GM19239 (cell line): ENCODE results near the gene TUBGCP6.
"Not testable (repeated sequence)": the region's sequence is repeated elsewhere in the genome, so short reads cannot be mapped to it uniquely, and the experiment has no call there.

Source experiments
- DNase-seq: peaks from one replicate; pipeline ENCODE4 v3.0.0; 2011; ENCODE audit warnings: low spot score; ENCODE audit not compliant: insufficient read length
- FAIRE-seq: peaks from 2 replicates; lab custom pipeline; 2011; peaks lifted over from hg19 to GRCh38; lab: Jason Lieb, UNC

The TUBGCP6 gene

DNA sequence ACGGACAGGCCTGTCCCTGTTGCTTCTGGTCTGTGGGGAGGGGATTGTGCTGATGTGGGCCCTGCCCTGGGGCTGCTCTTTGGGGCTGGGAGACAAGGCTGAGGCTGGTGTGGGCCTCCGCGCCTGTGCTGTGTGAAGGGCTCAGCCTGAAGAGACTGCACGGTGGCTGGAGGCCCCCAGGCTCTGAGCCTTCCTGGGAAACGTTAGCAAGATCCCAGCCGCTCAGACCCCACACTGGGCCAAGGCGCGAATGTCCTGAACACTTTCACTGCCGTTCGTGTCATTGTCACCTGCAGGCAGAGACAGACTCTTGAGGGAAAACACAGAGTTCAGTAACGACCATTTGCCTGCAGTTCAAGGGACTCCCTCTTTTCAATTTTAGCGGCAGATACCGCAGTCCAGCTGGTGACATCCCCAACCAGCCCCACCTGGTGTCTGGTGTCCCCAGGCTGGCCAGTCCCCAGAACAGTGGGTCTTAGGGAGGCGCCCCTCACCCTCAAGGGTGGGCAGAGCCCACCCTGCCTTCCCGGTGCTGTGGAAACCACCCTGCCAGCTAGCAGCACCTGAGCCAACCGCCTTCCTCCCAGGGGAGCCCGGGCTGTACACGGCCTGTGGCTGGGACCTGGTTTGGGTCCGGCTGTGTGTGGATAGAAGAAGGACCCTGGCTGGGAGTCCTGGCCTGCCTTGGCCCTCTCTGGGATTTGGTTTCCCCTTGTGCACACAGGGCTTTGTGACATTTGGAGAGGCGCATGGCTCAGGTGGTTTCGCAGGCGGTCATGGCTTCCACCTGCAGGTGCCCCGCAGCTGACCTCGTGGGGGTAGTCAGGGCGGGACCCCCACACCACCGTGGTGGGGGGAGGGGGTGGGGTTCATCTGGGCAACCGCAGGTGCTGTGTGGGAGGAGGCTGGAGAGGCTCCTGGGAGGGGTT, 68.6 kb downstream of the TUBGCP6 start:
- FAIRE-seq = no peak
- DNase-seq = no peak

GRCh38 chr22:50175191-50175461, 69.7 kb downstream of the TUBGCP6 start:
- FAIRE-seq (no peak), DNase-seq (no peak)

DNA sequence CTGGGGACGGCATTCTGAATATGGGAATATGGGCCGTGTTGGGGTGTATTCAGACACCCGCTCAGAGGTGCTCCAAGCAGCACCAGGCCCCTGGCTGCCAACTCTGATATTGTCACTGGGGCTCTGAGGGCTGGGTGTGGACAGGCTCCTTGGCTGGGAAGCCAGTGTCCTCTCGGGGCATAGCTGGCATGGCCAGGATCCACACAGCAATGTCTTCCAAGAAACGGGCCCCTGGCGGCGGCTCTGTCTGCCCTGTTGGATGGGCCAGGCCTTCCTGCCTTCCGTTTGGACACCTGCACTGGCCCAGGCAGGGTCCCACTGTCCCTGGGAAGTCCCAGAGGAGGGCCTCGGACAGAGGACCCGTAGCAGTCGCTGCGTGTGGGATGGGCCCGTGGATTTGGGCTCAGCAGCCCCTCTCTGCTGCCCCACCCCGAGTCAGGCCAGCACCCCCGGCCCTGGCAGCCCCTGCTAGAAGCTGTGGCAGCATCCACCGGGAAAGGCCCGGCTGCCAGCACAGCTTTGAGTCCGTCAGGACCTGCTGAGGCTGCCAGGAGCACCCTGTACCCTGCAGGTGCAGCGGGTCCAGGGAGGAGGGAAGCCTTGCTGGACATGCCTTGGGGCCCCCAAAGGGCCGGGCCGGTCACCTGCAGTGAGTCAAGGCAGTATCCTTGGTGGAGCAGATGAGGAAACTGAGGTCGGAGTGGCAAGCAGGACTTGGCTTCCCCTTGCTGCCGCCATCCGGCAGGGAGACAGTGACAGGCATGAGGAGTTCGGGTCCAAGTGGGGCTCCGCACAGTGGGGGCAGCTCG, 70.2 kb downstream of the TUBGCP6 start:
- FAIRE-seq (no peak), DNase-seq (no peak)

DNA sequence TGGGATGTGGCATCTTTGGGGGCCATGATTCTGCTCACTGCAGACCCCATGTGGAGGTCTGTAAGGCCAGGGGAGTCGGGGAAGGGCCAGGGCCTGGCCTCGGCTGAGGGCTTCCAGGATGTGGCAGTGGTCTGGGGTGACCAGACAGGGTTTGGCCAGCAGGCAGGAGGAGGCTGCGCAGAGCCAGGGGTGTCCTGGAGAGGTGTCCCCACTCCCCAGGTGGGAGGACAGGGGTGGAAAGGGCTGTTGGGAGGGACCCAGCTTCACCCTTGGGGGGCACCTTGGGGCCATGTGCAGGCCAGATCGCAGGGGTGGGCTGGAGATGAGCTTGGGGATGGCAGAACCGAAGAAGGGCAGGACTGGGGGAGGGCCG, 70.9 kb downstream of the TUBGCP6 start:
- FAIRE-seq = no peak
- no peak for DNase-seq

DNA sequence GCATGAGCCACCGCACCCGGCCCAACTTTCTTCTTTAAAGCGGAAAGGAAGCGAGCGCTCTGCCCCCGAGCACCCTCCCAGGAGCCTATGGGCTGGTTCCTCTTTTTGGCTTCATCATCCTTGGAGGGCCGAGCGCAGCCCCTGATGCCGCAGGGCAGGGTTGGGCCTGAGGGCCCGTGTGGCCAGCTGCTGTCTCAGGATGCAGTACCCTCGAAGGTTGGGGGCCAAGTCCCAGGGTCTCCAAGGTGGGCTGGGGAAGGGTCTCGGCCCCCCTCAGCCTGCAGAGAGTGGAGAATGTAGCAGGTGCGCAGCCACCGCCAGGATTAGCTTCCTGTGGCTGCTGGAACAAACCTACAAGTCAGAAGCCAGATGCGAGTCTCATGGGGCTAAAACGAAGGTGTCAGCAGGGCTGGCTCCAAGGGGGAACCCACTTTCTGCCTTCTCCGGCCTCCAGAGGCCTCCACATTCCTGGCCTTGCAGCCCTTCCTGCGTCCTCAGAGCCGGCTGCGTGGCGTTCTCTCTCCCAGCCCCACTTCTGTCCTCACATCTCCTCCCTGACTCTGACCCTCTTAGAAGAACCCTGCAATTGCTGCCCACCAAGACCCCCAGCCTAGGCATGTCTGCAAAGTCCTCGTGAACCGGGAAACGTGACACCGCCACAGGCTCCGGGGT, 71.4 kb downstream of the TUBGCP6 start:
- FAIRE-seq = peak; percentile 78
- no peak for DNase-seq

GRCh38 chr22:50171965-50172421, 72.8 kb downstream of the TUBGCP6 start:
- no peak for DNase-seq
- no peak for FAIRE-seq

- DNase-seq = no peak
- FAIRE-seq = no peak
Measured at GRCh38 chr22:50171319-50171964, 73.4 kb downstream of the TUBGCP6 start.

DNA sequence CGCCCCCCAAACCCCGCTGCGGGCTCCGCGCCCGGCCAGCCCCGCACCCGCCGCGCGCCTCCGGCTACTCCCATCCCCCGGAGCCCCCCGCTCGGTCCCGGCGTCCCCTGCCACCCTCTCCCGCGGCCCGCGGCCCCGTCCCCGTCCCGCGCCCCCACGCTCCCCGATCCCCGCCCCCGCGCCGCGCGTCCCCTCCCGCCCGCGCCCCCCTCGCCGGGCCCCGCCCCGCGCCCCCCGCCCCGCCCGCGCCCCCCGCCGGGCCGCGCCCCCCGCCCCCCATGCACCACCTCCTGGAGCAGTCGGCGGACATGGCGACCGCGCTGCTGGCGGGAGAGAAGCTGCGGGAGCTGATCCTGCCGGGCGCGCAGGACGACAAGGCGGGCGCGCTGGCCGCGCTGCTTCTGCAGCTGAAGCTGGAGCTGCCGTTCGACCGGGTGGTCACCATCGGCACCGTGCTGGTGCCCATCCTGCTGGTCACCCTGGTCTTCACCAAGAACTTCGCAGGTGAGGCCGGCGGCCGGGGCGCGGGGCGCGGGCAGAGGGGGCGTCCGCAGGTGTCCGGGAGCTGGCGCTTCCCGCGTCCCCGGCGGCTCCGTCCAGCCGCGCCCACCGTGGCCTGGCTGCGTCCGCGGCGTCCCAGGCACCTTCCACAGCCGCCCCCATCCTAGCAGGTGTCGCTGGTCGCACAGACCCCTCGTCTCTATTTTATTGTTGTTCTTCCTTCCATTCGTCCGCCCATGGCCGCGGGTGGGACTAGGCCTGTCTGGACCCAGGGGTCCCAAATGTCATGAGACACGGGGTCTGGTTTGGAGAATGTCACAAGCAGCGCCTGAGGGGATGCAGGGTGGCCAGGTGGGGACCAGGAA, 74.1 kb downstream of the TUBGCP6 start, which contains the start of gene PANX2:
PANX2 (plus strand) TSS at position 279 of the 866 bp plus-strand sequence; CDS start at position 279, 0 bp downstream.
- DNase-seq (no peak), FAIRE-seq (no peak)

DNA sequence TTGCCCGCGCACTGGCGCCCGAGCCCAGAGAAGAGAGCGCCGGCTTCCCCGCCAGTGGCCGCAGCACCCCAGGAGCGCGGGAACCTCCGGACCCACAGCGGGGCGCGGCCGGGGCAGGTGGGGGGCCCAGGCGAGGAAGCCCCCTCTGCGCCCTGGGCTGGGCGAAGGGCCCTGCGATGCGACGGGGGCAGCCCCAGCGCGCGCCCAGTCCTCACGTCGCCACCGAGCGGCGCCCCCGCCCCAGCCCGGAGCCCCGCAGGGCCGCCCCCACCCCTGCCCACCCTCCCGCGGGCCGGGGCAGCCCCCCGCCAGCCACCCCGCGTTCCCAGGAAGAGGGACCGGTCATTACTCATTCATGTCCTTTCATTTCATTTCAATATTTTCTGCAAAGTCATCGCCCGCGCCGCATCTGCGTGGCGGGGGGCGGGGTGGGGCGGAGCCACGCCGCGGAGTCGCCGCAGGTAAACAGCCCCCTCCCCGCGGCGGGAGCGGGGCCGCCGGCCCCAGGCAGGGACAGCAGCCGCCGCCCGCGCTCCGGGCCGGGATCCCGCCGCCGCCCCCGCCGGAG, 75.0 kb downstream of the TUBGCP6 start:
- FAIRE-seq = no peak
- no peak for DNase-seq

DNA sequence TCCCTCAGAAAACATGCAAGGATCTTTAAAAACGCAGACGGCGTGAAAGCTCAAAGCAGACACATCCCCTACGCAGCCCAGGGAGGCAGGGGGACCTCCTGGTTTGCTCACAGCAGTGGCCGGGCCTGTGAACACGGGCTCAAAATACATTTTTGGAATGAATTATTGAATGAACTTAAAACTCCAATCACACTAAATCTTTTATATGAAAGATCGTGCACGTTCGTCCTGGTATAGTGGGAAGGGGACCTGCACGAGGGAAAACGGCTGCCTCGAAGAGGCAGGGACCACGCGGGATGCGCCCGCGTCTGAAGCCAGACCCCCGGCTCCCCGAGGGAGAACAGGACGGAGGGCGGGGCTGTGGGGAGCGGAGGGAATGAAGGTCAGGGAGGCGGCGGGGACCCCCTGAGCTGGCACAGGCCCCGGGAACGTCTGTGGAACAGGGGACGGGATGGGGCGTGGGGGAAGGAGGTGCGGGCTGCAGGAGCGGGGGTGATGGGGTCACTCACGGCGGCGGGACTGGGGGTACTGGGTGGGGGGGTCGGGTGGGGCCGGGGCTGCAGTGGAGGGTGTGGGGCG, 75.6 kb downstream of the TUBGCP6 start:
- no peak for DNase-seq
- no peak for FAIRE-seq

DNA sequence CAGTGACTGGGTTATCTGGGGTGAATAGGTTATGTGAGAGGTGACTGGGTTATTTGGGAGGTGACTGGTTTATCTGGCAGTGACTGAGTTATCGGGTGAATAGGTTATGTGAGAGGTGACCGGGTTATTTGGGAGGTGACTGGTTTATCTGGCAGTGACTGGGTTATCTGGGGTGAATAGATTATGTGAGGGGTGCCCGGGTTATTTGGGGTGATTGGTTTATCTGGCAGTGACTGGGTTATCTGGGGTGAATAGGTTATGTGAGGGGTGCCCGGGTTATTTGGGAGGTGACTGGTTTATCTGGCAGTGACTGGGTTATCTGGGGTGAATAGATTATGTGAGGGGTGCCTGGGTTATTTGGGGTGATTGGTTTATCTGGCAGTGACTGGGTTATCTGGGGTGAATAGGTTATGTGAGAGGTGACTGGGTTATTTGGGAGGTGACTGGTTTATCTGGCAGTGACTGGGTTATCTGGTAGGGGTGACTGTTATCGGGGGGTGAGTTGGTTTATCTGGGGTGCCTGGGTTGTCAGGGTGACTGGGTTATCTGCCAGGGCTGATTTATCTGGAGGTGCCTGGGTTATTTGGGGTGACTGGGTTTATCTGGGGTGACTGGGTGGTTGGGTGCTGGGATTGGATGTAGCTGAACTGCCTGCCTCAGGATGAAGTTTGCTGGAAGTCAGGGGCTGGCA, 76.2 kb downstream of the TUBGCP6 start:
- not testable (repeated sequence) for DNase-seq, FAIRE-seq

GRCh38 chr22:50167689-50168489, 76.9 kb downstream of the TUBGCP6 start:
- no peak for DNase-seq
- no peak for FAIRE-seq
